Keratinocyte (primary cell): ENCODE results near the gene MYB. TPM values are rescaled to one million over a fixed set of nuclear protein-coding genes. Genes with fewer than 3 reads are reported as not detected.

Experiments used
- DNase-seq: peaks from one replicate; pipeline ENCODE4 v3.0.0-alpha.2; 2011; ENCODE audit warnings: low read depth, missing footprints, low spot score
- FAIRE-seq: peaks from 2 replicates; lab custom pipeline; 2011; peaks lifted over from hg19 to GRCh38; lab: Jason Lieb, UNC
- H2AFZ ChIP-seq: 2 replicates; pipeline ENCODE4 v1.6.0; 2012; ENCODE audit warnings: low read length, control low read depth, inconsistent platforms; ENCODE audit not compliant: control insufficient read depth
- H3K27ac ChIP-seq: 2 replicates; pipeline ENCODE4 v1.5.1; 2011; ENCODE audit warnings: low read length; ENCODE audit not compliant: control insufficient read depth, insufficient read depth
- H3K27me3 ChIP-seq: 3 replicates; pipeline ENCODE4 v1.6.0; 2011; ENCODE audit warnings: low read length; ENCODE audit not compliant: control insufficient read depth, insufficient read depth; ENCODE audit errors: extremely low read depth
- H3K36me3 ChIP-seq, 2 experiments: 2 replicates in 1 of 2; 3 replicates in 1 of 2; pipeline ENCODE4 v1.5.1; 2011; ENCODE audit warnings: low read length in 2 of 2, mild to moderate bottlenecking in 1 of 2; ENCODE audit not compliant: control insufficient read depth in 2 of 2, insufficient read depth in 2 of 2; ENCODE audit errors: extremely low read depth in 1 of 2
- H3K4me1 ChIP-seq: 3 replicates; pipeline ENCODE4 v1.5.1; 2011; ENCODE audit warnings: low read length; ENCODE audit not compliant: control insufficient read depth, insufficient read depth; ENCODE audit errors: extremely low read depth
- H3K4me2 ChIP-seq: 3 replicates; pipeline ENCODE4 v1.6.0; 2011; ENCODE audit warnings: low read depth, low read length; ENCODE audit not compliant: control insufficient read depth, insufficient read depth; ENCODE audit errors: extremely low read depth
- H3K4me3 ChIP-seq, 3 experiments: fragments of 200-600 bp in 1 of 3; sonication (generic) in 1 of 3; 2 replicates in 2 of 3; 3 replicates in 1 of 3; pipeline ENCODE4 v1.5.1; 2011 to 2016; ENCODE audit warnings: low read length in 3 of 3, mild to moderate bottlenecking in 3 of 3, control low read depth in 2 of 3, inconsistent platforms in 1 of 3, low read depth in 1 of 3, mixed read lengths in 1 of 3, mixed run types in 1 of 3, moderate library complexity in 1 of 3; ENCODE audit not compliant: control insufficient read depth in 2 of 3, insufficient read depth in 2 of 3; ENCODE audit errors: extremely low read depth in 1 of 3
- H3K79me2 ChIP-seq: 2 replicates; pipeline ENCODE4 v1.6.0; 2012; ENCODE audit warnings: low read length; ENCODE audit not compliant: control insufficient read depth, insufficient read depth
- H3K9ac ChIP-seq: 3 replicates; pipeline ENCODE4 v1.6.0; 2011; ENCODE audit warnings: low read length; ENCODE audit not compliant: control insufficient read depth, insufficient read depth; ENCODE audit errors: extremely low read depth
- H3K9me1 ChIP-seq: 3 replicates; pipeline ENCODE4 v1.6.0; 2011; ENCODE audit warnings: low read length; ENCODE audit not compliant: control insufficient read depth, insufficient read depth; ENCODE audit errors: extremely low read depth
- H3K9me3 ChIP-seq: 2 replicates; pipeline ENCODE4 v1.5.1; 2012; ENCODE audit warnings: low read depth, low read length; ENCODE audit not compliant: control insufficient read depth
- H4K20me1 ChIP-seq: 3 replicates; pipeline ENCODE4 v1.6.0; 2011; ENCODE audit warnings: low read length; ENCODE audit not compliant: control insufficient read depth, insufficient read depth; ENCODE audit errors: extremely low read depth
- CTCF ChIP-seq, 3 experiments: IDR thresholded peaks in 1 of 3; conservative IDR thresholded peaks in 1 of 3; optimal IDR thresholded peaks in 1 of 3; 2 replicates in 2 of 3; 3 replicates in 1 of 3; pipeline versions ENCODE3 to v1.5.1; 2011; ENCODE audit warnings: low read length in 3 of 3, mild to moderate bottlenecking in 3 of 3, moderate library complexity in 2 of 3, control low read depth in 1 of 3, inconsistent platforms in 1 of 3; ENCODE audit not compliant: insufficient read depth in 2 of 3; ENCODE audit errors: extremely low read depth in 1 of 3
- EZH2 ChIP-seq: IDR thresholded peaks from one replicate; pipeline ENCODE4 v1.6.1; 2012; ENCODE audit warnings: inconsistent platforms, mild to moderate bottlenecking, low read length, moderate library complexity
- dilution Hi-C: fragments of 300-500 bp; cut with MboI; formaldehyde crosslinking; loops from one replicate; pipeline ENCODE4 v1.7.0; 2020; ENCODE audit warnings: low sequenced_read_pairs; ENCODE audit not compliant: extremely low pct_ligation_motif_present
- polyA plus RNA-seq, 5 experiments: library from polyadenylated mRNA; depleted of rRNA in 3 of 5; stranded (reverse) in 3 of 5; stranded (forward) in 1 of 5; unstranded in 1 of 5; fragments of >200 nt; gene quantifications; 1 replicate in 1 of 5; 2 replicates in 3 of 5; 3 replicates in 1 of 5; pipeline versions ENCODE4 v1.2.1 to v1.2.3, GENCODE V29; 2011 to 2012; ENCODE audit warnings: missing spikeins in 2 of 5, low read depth in 1 of 5, low replicate concordance in 1 of 5

MYB gene
- polyA plus RNA-seq, 1 donor (not counting 4 experiments of a cell fraction or from before 2014, with no cell fraction given), result 0.04 TPM

- dilution Hi-C loops, result no loop called here
- FAIRE-seq (no peak), DNase-seq (no peak)
- Histone ChIP-seq H3K9me3 (no peaks in the 10 kb centered on the region), H3K9ac (no peak overlapping the region), H2AFZ (no peak overlapping the region), H4K20me1 (no peaks in the 10 kb centered on the region), H3K9me1 (no peaks in the 10 kb centered on the region), H3K4me1 (no peaks in the 10 kb centered on the region), H3K4me3 (no peak overlapping the region), H3K79me2 (no peaks in the 10 kb centered on the region), H3K36me3 (no peaks in the 10 kb centered on the region), H3K4me2 (no peak overlapping the region), H3K27ac (no peak overlapping the region), H3K27me3 (no peaks in the 10 kb centered on the region)
- TF ChIP-seq EZH2 (no peak), CTCF (optimal IDR thresholded peaks at IDR 0.05 in 1 of 3, IDR thresholded peaks at IDR 0.05 in 1 of 3, conservative IDR thresholded peaks at IDR 0.05 in 1 of 3; ENCODE audit: extremely low read depth in 1 of 3, insufficient read depth in 2 of 3, low read length in 3 of 3) (no peak)
These were observed 12.1 kb downstream of the MYB start for GRCh38 chr6:135193221-135193620.

- TF ChIP-seq EZH2 (no peak), CTCF (optimal IDR thresholded peaks at IDR 0.05 in 1 of 3, IDR thresholded peaks at IDR 0.05 in 1 of 3, conservative IDR thresholded peaks at IDR 0.05 in 1 of 3; ENCODE audit: extremely low read depth in 1 of 3, insufficient read depth in 2 of 3, low read length in 3 of 3) (no peak)
- H4K20me1 ChIP-seq, result no peaks in the 10 kb centered on the region
- no peak overlapping the region for H3K27ac ChIP-seq
- H3K9me1 ChIP-seq, result no peaks in the 10 kb centered on the region
- no peak overlapping the region for H3K4me2 ChIP-seq
- H3K4me1 ChIP-seq, result no peaks in the 10 kb centered on the region
- no peaks in the 10 kb centered on the region for H3K79me2 ChIP-seq
- no peaks in the 10 kb centered on the region for H3K27me3 ChIP-seq
- no peak overlapping the region for H3K9ac ChIP-seq
- no peaks in the 10 kb centered on the region for H3K9me3 ChIP-seq
- FAIRE-seq (no peak), DNase-seq (no peak)
- no peak overlapping the region for H3K4me3 ChIP-seq
- no peak overlapping the region for H2AFZ ChIP-seq
- H3K36me3 ChIP-seq, result no peaks in the 10 kb centered on the region
- dilution Hi-C loops, result no loop called here
These were observed 13.9 kb downstream of the MYB start for GRCh38 chr6:135195041-135195440.
